K562 (cell line): ENCODE measurements around the gene DENND10. TPM values are rescaled to one million over a fixed set of nuclear protein-coding genes. Genes with fewer than 3 reads are reported as not detected.

ENCODE experiments used
- ATAC-seq: fragments of 200-7000 bp; cut with Tn5 transposase; 3 replicates; pipeline ENCODE4 v1.9.1; 2020; ENCODE audit warnings: moderate library complexity
- BruUV-seq: library from RNA; stranded (reverse); fragments of 400-500 nt; replicated peaks from 2 replicates; lab custom pipeline; 2021; lab: Mats Ljungman, UMichigan
- CTCF ChIA-PET: fragments of 300-600 bp; formaldehyde crosslinking; extraction: SDS; loops from one replicate; lab custom pipeline; 2021; ENCODE audit warnings: low intra/inter-chr PET ratio; lab: Yijun Ruan, JAX
- POLR2A ChIA-PET: fragments of 300-600, 350-650 bp; sonication (Branson Sonifier 250); formaldehyde crosslinking; extraction: SDS; loops from one replicate; lab custom pipeline; 2021; ENCODE audit warnings: antibody characterized with exemption, inconsistent platforms; lab: Yijun Ruan, JAX
- DNase-seq, 4 experiments: peaks; one replicate each; pipeline versions ENCODE4 v3.0.0 to v3.0.0-alpha.2; 2011 to 2018; ENCODE audit warnings: low spot score in 3 of 4, mixed read lengths in 3 of 4; ENCODE audit errors: extremely low read depth in 1 of 4
- FAIRE-seq: peaks from 2 replicates; lab custom pipeline; 2011; peaks lifted over from hg19 to GRCh38; lab: Jason Lieb, UNC
- H2AFZ ChIP-seq: 2 replicates; pipeline ENCODE4 v1.6.0; 2011; ENCODE audit warnings: low read depth, low read length, control low read depth, inconsistent platforms
- H3K27ac ChIP-seq: fragments of 200-600 bp; 3 replicates; pipeline ENCODE4 v1.8.0; 2011; ENCODE audit warnings: low read depth, mild to moderate bottlenecking, control low read depth, inconsistent platforms, low read length, moderate library complexity, mixed read lengths; ENCODE audit errors: extremely low read depth
- H3K27me3 ChIP-seq, 2 experiments: fragments of 300-600 bp in 1 of 2; 2 replicates in 1 of 2; 3 replicates in 1 of 2; pipeline versions ENCODE4 v1.6.0 to v1.8.0; 2011; ENCODE audit warnings: inconsistent platforms in 2 of 2, low read length in 2 of 2, mild to moderate bottlenecking in 1 of 2, mixed read lengths in 1 of 2, moderate library complexity in 1 of 2; ENCODE audit not compliant: control insufficient read depth in 2 of 2, insufficient read depth in 2 of 2
- H3K36me3 ChIP-seq: fragments of 300-600 bp; 3 replicates; pipeline ENCODE4 v1.8.0; 2011; ENCODE audit warnings: mild to moderate bottlenecking, low read length, inconsistent platforms; ENCODE audit not compliant: control insufficient read depth, insufficient read depth
- H3K4me1 ChIP-seq, 2 experiments: fragments of 200-600 bp in 1 of 2; replicated peaks in 1 of 2; 2 replicates in 1 of 2; 3 replicates in 1 of 2; pipeline versions ENCODE4 v1.5.1 to v1.8.0; 2011; ENCODE audit warnings: inconsistent platforms in 2 of 2, low read length in 2 of 2, mild to moderate bottlenecking in 1 of 2, mixed read lengths in 1 of 2, moderate library complexity in 1 of 2; ENCODE audit not compliant: control insufficient read depth in 2 of 2, insufficient read depth in 2 of 2
- H3K4me2 ChIP-seq: 2 replicates; pipeline ENCODE4 v1.6.1; 2011; ENCODE audit warnings: low read length, control low read depth, inconsistent platforms, mixed read lengths; ENCODE audit not compliant: insufficient read depth
- H3K4me3 ChIP-seq: fragments of 200-600 bp; sonication (generic), shearing (Covaris generic); 2 replicates; pipeline ENCODE4 v1.5.1; 2016; ENCODE audit warnings: control low read depth, inconsistent platforms
- H3K79me2 ChIP-seq: fragments of 200-600 bp; 3 replicates; pipeline ENCODE4 v1.8.0; 2011; ENCODE audit warnings: low read length, inconsistent platforms; ENCODE audit not compliant: control insufficient read depth, insufficient read depth
- H3K9ac ChIP-seq, 2 experiments: 2 replicates each; pipeline versions ENCODE4 v1.6.0 to v1.6.1; 2011; ENCODE audit warnings: low read depth in 2 of 2, low read length in 2 of 2, control low read depth in 1 of 2, inconsistent platforms in 1 of 2, mild to moderate bottlenecking in 1 of 2, mixed read lengths in 1 of 2; ENCODE audit not compliant: insufficient read depth in 1 of 2
- H3K9me1 ChIP-seq: one replicate; pipeline ENCODE4 v1.6.0; 2011; ENCODE audit warnings: inconsistent platforms, mild to moderate bottlenecking, low read length, moderate library complexity; ENCODE audit not compliant: control insufficient read depth, insufficient read depth
- H3K9me3 ChIP-seq: replicated peaks from 2 replicates; pipeline ENCODE4 v1.5.1; 2011; ENCODE audit warnings: low read depth, low read length, inconsistent platforms; ENCODE audit not compliant: control insufficient read depth, insufficient read depth
- H4K20me1 ChIP-seq: replicated peaks from 2 replicates; pipeline ENCODE4 v1.6.1; 2011; ENCODE audit warnings: low read length, inconsistent platforms, mixed read lengths; ENCODE audit not compliant: control insufficient read depth, insufficient read depth
- CAMTA2 ChIP-seq: fragments of 250-450 bp; sonication (Bioruptor Pico); conservative IDR thresholded peaks from 2 replicates; pipeline ENCODE4 v1.5.1; 2022
- CHCHD3 ChIP-seq: fragments of 250-450 bp; sonication (Bioruptor Pico); IDR thresholded peaks from 2 replicates; pipeline ENCODE4 v2.1.2; 2022; ENCODE audit warnings: mild to moderate bottlenecking
- KDM1A ChIP-seq, 2 experiments: fragments of 450-650 bp; IDR thresholded peaks; 2 replicates each; pipeline ENCODE4 v1.6.1; 2016; ENCODE audit warnings: mild to moderate bottlenecking in 2 of 2
- MEIS2 ChIP-seq: fragments of 450-650 bp; IDR thresholded peaks from 2 replicates; pipeline ENCODE4 v1.6.1; 2014; ENCODE audit warnings: mild to moderate bottlenecking; ENCODE audit not compliant: partially characterized antibody
- SMARCA5 ChIP-seq: fragments of 450-650 bp; IDR thresholded peaks from 2 replicates; pipeline ENCODE4 v1.6.1; 2016
- WGBS: fragments of 100-300 bp; shearing (Covaris generic); methylation state at CpG from one replicate; pipeline ENCODE4 v1.1.6; 2016; ENCODE audit warnings: low coverage, mixed read lengths; ENCODE audit not compliant: insufficient coverage; ENCODE audit errors: missing lambda C conversion rate; 5-methylcytosine and 5-hydroxymethylcytosine counted together
- in situ Hi-C: fragments of 300-500 bp; cut with MboI; formaldehyde crosslinking; loops from 4 replicates; pipeline ENCODE4 v1.15.0; 2018; ENCODE audit warnings: inconsistent platforms, mixed read lengths
- intact Hi-C: fragments of 100-400 bp; cut with micrococcal nuclease; formaldehyde crosslinking; loops from 2 replicates; pipeline ENCODE4 v1.14.2; 2022
- polyA plus RNA-seq, 8 experiments: library from polyadenylated mRNA; depleted of rRNA in 4 of 8; stranded (reverse) in 5 of 8; unstranded in 3 of 8; fragments of >200 nt; fragmentation: Nextera tagmentation in 2 of 8; fragmentation: Illumina TruSeq in 1 of 8; extraction: Ambion mirVana in 2 of 8; extraction: Trizol in 1 of 8; gene quantifications; 2 replicates each; pipeline versions ENCODE4 v1.2.1 to v1.2.3, GENCODE V29; 2011 to 2014; ENCODE audit warnings: inconsistent platforms in 1 of 8, missing spikeins in 1 of 8
- total RNA-seq, 7 experiments: library from RNA; depleted of rRNA in 6 of 7; stranded (reverse); fragments of >200 nt in 6 of 7; fragmentation: Illumina TruSeq in 2 of 7; extraction: Trizol in 2 of 7; gene quantifications; 2 replicates each; pipeline versions ENCODE4 v1.2.1 to v1.2.3, GENCODE V29; 2011 to 2021; ENCODE audit warnings: low replicate concordance in 1 of 7
- TF ChIP-seq, protein P1 (sequence below): sonication (generic); formaldehyde crosslinking; IDR thresholded peaks from 2 replicates; pipeline ENCODE4 v1.8.1; 2023; ENCODE audit warnings: mild to moderate bottlenecking, missing genetic modification reagents
- TF ChIP-seq, protein P2 (sequence below): fragments of 450-650 bp; IDR thresholded peaks from one replicate; pipeline ENCODE4 v1.6.1; 2018; ENCODE audit warnings: mild to moderate bottlenecking, moderate library complexity; ENCODE audit not compliant: partially characterized antibody
- TF ChIP-seq, protein P3 (sequence below): fragments of 450-650 bp; IDR thresholded peaks from 2 replicates; pipeline ENCODE4 v1.6.1; 2016; ENCODE audit warnings: mild to moderate bottlenecking, moderate library complexity

Gene DENND10
- total and polyA plus RNA-seq, 9 of the 15 experiments (the other 6 are each of a cell fraction or from before 2014, with no cell fraction given), result 9.4 to 20.0 (median 12.5) TPM

DNA sequence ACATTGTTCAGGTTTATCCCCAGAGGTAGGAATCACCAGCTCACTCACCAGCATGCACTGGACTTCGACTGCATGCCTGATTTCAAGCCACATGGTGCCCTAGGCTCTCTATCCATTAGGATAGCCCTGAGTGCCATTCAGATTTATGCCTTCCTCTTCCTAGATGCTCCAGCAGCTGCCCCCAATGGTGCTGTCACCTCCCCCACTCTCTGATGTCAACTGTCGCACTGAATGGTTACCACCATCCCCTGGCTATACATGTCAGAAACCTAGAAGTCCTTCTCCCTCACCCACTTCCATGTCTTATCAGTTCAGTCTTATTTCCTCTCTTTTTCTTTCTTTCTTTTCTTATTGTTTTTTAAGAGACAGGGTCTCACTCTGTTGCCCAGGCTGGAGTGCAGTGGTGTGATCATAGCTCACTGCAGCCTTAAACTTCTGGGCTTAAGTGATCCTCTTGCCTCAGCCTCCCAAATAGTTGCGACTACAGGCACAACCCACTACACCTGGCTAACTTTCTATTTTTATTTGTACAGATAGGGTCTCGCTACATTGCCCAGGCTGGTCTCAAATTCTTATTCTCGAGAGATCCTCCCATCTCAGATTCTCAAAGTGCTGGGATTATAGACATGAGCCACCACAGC is 58.7 kb downstream of the DENND10 start:
- in situ Hi-C loops, result no loop called here
- ChIA-PET POLR2A (interaction anchor here (1.1 to 1.5 kb wide), 3 partner anchors 10 to 130 kb away, joined by 3 to 6 read pairs (median 3); no protein-coding TSS in a partner anchor), CTCF (no interaction called here)
- Histone ChIP-seq H3K4me2 (peak overlapping the region; percentile 71), H3K9me1 (no peaks in the 10 kb centered on the region), H3K9me3 (no peaks in the 10 kb centered on the region), H3K9ac (peak overlapping the region; percentile 46 to 50; a peak in 2 of 4 replicates), H3K27me3 (no peaks in the 10 kb centered on the region), H4K20me1 (no peaks in the 10 kb centered on the region), H2AFZ (no peak overlapping the region), H3K4me3 (no peak overlapping the region), H3K27ac (peak overlapping the region; percentile 66; the same call in 2 of the 3 replicates), H3K79me2 (peaks cover 46% of the 10 kb centered on the region), H3K36me3 (peaks cover 54% of the 10 kb centered on the region), H3K4me1 (peaks cover 30 to 44% of the 10 kb centered on the region in 2 experiments)
- peak in 1 of 4 experiments; percentile 29 for DNase-seq
- peak; percentile 32 for FAIRE-seq
- intact Hi-C loops, result no loop called here
- 58% methylated on average over 5 of the region's 5 CpGs for WGBS
- no TSS peak for BruUV-seq
- no peak for ATAC-seq
- TF ChIP-seq KDM1A (IDR thresholded peaks at IDR 0.05), result peak in 1 of 2 experiments; percentile 21; a peak in 1 of 4 replicates
- TF ChIP-seq, protein P1, sequence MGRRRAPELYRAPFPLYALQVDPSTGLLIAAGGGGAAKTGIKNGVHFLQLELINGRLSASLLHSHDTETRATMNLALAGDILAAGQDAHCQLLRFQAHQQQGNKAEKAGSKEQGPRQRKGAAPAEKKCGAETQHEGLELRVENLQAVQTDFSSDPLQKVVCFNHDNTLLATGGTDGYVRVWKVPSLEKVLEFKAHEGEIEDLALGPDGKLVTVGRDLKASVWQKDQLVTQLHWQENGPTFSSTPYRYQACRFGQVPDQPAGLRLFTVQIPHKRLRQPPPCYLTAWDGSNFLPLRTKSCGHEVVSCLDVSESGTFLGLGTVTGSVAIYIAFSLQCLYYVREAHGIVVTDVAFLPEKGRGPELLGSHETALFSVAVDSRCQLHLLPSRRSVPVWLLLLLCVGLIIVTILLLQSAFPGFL (CRISPR knock-in tag), result no peak
- TF ChIP-seq CAMTA2, result no peak
- no peak for TF ChIP-seq CHCHD3 (CRISPR knock-in tag)
- TF ChIP-seq, protein P2, sequence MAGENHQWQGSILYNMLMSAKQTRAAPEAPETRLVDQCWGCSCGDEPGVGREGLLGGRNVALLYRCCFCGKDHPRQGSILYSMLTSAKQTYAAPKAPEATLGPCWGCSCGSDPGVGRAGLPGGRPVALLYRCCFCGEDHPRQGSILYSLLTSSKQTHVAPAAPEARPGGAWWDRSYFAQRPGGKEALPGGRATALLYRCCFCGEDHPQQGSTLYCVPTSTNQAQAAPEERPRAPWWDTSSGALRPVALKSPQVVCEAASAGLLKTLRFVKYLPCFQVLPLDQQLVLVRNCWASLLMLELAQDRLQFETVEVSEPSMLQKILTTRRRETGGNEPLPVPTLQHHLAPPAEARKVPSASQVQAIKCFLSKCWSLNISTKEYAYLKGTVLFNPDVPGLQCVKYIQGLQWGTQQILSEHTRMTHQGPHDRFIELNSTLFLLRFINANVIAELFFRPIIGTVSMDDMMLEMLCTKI, result no peak
- peak; percentile 53; the same call in 1 of the 2 replicates for TF ChIP-seq SMARCA5
- TF ChIP-seq MEIS2, result peak; percentile 29
- TF ChIP-seq, protein P3, sequence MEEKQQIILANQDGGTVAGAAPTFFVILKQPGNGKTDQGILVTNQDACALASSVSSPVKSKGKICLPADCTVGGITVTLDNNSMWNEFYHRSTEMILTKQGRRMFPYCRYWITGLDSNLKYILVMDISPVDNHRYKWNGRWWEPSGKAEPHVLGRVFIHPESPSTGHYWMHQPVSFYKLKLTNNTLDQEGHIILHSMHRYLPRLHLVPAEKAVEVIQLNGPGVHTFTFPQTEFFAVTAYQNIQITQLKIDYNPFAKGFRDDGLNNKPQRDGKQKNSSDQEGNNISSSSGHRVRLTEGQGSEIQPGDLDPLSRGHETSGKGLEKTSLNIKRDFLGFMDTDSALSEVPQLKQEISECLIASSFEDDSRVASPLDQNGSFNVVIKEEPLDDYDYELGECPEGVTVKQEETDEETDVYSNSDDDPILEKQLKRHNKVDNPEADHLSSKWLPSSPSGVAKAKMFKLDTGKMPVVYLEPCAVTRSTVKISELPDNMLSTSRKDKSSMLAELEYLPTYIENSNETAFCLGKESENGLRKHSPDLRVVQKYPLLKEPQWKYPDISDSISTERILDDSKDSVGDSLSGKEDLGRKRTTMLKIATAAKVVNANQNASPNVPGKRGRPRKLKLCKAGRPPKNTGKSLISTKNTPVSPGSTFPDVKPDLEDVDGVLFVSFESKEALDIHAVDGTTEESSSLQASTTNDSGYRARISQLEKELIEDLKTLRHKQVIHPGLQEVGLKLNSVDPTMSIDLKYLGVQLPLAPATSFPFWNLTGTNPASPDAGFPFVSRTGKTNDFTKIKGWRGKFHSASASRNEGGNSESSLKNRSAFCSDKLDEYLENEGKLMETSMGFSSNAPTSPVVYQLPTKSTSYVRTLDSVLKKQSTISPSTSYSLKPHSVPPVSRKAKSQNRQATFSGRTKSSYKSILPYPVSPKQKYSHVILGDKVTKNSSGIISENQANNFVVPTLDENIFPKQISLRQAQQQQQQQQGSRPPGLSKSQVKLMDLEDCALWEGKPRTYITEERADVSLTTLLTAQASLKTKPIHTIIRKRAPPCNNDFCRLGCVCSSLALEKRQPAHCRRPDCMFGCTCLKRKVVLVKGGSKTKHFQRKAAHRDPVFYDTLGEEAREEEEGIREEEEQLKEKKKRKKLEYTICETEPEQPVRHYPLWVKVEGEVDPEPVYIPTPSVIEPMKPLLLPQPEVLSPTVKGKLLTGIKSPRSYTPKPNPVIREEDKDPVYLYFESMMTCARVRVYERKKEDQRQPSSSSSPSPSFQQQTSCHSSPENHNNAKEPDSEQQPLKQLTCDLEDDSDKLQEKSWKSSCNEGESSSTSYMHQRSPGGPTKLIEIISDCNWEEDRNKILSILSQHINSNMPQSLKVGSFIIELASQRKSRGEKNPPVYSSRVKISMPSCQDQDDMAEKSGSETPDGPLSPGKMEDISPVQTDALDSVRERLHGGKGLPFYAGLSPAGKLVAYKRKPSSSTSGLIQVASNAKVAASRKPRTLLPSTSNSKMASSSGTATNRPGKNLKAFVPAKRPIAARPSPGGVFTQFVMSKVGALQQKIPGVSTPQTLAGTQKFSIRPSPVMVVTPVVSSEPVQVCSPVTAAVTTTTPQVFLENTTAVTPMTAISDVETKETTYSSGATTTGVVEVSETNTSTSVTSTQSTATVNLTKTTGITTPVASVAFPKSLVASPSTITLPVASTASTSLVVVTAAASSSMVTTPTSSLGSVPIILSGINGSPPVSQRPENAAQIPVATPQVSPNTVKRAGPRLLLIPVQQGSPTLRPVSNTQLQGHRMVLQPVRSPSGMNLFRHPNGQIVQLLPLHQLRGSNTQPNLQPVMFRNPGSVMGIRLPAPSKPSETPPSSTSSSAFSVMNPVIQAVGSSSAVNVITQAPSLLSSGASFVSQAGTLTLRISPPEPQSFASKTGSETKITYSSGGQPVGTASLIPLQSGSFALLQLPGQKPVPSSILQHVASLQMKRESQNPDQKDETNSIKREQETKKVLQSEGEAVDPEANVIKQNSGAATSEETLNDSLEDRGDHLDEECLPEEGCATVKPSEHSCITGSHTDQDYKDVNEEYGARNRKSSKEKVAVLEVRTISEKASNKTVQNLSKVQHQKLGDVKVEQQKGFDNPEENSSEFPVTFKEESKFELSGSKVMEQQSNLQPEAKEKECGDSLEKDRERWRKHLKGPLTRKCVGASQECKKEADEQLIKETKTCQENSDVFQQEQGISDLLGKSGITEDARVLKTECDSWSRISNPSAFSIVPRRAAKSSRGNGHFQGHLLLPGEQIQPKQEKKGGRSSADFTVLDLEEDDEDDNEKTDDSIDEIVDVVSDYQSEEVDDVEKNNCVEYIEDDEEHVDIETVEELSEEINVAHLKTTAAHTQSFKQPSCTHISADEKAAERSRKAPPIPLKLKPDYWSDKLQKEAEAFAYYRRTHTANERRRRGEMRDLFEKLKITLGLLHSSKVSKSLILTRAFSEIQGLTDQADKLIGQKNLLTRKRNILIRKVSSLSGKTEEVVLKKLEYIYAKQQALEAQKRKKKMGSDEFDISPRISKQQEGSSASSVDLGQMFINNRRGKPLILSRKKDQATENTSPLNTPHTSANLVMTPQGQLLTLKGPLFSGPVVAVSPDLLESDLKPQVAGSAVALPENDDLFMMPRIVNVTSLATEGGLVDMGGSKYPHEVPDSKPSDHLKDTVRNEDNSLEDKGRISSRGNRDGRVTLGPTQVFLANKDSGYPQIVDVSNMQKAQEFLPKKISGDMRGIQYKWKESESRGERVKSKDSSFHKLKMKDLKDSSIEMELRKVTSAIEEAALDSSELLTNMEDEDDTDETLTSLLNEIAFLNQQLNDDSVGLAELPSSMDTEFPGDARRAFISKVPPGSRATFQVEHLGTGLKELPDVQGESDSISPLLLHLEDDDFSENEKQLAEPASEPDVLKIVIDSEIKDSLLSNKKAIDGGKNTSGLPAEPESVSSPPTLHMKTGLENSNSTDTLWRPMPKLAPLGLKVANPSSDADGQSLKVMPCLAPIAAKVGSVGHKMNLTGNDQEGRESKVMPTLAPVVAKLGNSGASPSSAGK, result peak; percentile 50
